ENCODE measurements around the gene FEZF2. TPM values are rescaled to one million over a fixed set of nuclear protein-coding genes. Genes with fewer than 3 reads are reported as not detected.
A peak's percentile ranks its signal among the peaks of the same experiment; 100 is the strongest.

FEZF2 gene
- polyA plus RNA-seq, 2 of the 4 experiments (the other 2 are of a cell fraction): not detected

GRCh38 chr3:62374341-62375218, 1.2 kb upstream of the FEZF2 start:
- 57% methylated on average over 29 of the region's 30 CpGs for WGBS (ENCODE audit: missing lambda C conversion rate)
- no peak overlapping the region for H3K4me2 ChIP-seq

GRCh38 chr3:62373714-62374333, 474 bp upstream of the FEZF2 start:
- TF ChIP-seq RFX5 (IDR thresholded peaks at IDR 0.05) (no peak), ZSCAN20 (CRISPR knock-in tag; IDR thresholded peaks at IDR 0.05) (no peak), EHF (CRISPR knock-in tag; IDR thresholded peaks at IDR 0.05) (no peak), BCL3 (IDR thresholded peaks at IDR 0.05) (no peak)
- Histone ChIP-seq H3K4me2 (no peak overlapping the region), H3K4me3 (no peak overlapping the region), H3K4me1 (0 out of 3 replicates have a peak, but pooled peaks cover 3% of the 10 kb centered on the region), H3K27ac (no peak overlapping the region), H3K9me3 (no peaks in the 10 kb centered on the region)
- ChIA-PET POLR2A (no interaction called here), CTCF (no interaction called here)
- DNase-seq (ENCODE audit: low read depth in 1 of 2, low spot score in 1 of 2) (no peak), FAIRE-seq (no peak), ATAC-seq (no peak)
- 47% methylated on average over 37 of the region's 47 CpGs for WGBS (ENCODE audit: missing lambda C conversion rate)

More at GRCh38 chr3:62374341-62375218, 1.2 kb upstream of the FEZF2 start:
- Histone ChIP-seq H3K4me1 (no peaks in the 10 kb centered on the region), H3K9me3 (no peaks in the 10 kb centered on the region), H3K4me3 (no peak overlapping the region), H3K27ac (no peak overlapping the region)
- ChIA-PET POLR2A (no interaction called here), CTCF (no interaction called here)
- no peak for DNase-seq (ENCODE audit: low read depth in 1 of 2, low spot score in 1 of 2)
- FAIRE-seq: no peak
- ATAC-seq: no peak
- TF ChIP-seq POLR2A (IDR thresholded peaks at IDR 0.05; ENCODE audit: low read length) (no peak), ZC3H11A (IDR thresholded peaks at IDR 0.05) (no peak), ATOH8 (CRISPR knock-in tag; IDR thresholded peaks at IDR 0.05; ENCODE audit: low read depth) (no peak), NR3C1 (IDR thresholded peaks at IDR 0.05) (no peak), RARB (CRISPR knock-in tag; IDR thresholded peaks at IDR 0.05) (no peak), MAX (IDR thresholded peaks at IDR 0.05) (no peak)

GRCh38 chr3:62372621-62373041, 719 bp downstream of the FEZF2 start:
- Histone ChIP-seq H3K4me3 (no peak overlapping the region), H3K4me2 (peak overlapping the region; percentile 42), H3K27ac (no peak overlapping the region), H3K4me1 (0 out of 3 replicates have a peak, but pooled peaks cover 3% of the 10 kb centered on the region), H3K9me3 (no peaks in the 10 kb centered on the region)
- WGBS (ENCODE audit: missing lambda C conversion rate): 0% methylated on average over 1 of the region's 30 CpGs
- POLR2A ChIA-PET: no interaction called here
- FAIRE-seq (no peak), ATAC-seq (peak in 1 of 2 experiments; percentile 37; a peak in 1 of 6 replicates), DNase-seq (ENCODE audit: low read depth in 1 of 2, low spot score in 1 of 2) (peak in 1 of 2 experiments; percentile 17)
- CTCF ChIA-PET: no interaction called here
- TF ChIP-seq PHF8 (IDR thresholded peaks at IDR 0.05; ENCODE audit: borderline replicate concordance, low read depth): no peak
- no peak for TF ChIP-seq EP300 (IDR thresholded peaks at IDR 0.05)
- TF ChIP-seq KDM5A (IDR thresholded peaks at IDR 0.05): no peak
- no peak for TF ChIP-seq ESRRA (IDR thresholded peaks at IDR 0.05; ENCODE audit: borderline replicate concordance, low read length)

- Histone ChIP-seq H3K4me2 (peak overlapping the region; percentile 42), H3K4me1 (0 out of 3 replicates have a peak, but pooled peaks cover 3% of the 10 kb centered on the region), H3K4me3 (no peak overlapping the region), H3K9me3 (no peaks in the 10 kb centered on the region), H3K27ac (no peak overlapping the region)
- ChIA-PET POLR2A (no interaction called here), CTCF (no interaction called here)
- no peak for FAIRE-seq
- DNase-seq (ENCODE audit: low read depth in 1 of 2, low spot score in 1 of 2): no peak
- 30% methylated on average over 2 of the region's 66 CpGs for WGBS (ENCODE audit: missing lambda C conversion rate)
- 0 out of 6 replicates have a peak, but pooled peaks of 1 of the 2 experiments have one; percentile 26 for ATAC-seq
- no peak for TF ChIP-seq RAD21 (conservative IDR thresholded peaks at IDR 0.05 in 1 of 2, IDR thresholded peaks at IDR 0.05 in 1 of 2)
- TF ChIP-seq TFCP2L1 (CRISPR knock-in tag; IDR thresholded peaks at IDR 0.05): no peak
- TF ChIP-seq ATOH8 (CRISPR knock-in tag; IDR thresholded peaks at IDR 0.05; ENCODE audit: low read depth): no peak
- TF ChIP-seq REST (IDR thresholded peaks at IDR 0.05): no peak
- no peak for TF ChIP-seq FOSB (CRISPR knock-in tag; IDR thresholded peaks at IDR 0.05)
- no peak for TF ChIP-seq NFE2L2 (conservative IDR thresholded peaks at IDR 0.05; ENCODE audit: low read length)
- no peak for TF ChIP-seq ZFP36 (IDR thresholded peaks at IDR 0.05; ENCODE audit: borderline replicate concordance, partially characterized antibody)
Observed at GRCh38 chr3:62371720-62372591, 1.4 kb downstream of the FEZF2 start.

Measured in A549 (cell line).